Activated CD4-positive, alpha-beta T cell treated with anti-CD3 and anti-CD28 coated beads, Interleukin-2, amount 50 U/mL, for 24 hours (primary cell): ENCODE measurements around the gene NEB.
"Not testable (repeated sequence)": the region's sequence is repeated elsewhere in the genome, so short reads cannot be mapped to it uniquely, and the experiment has no call there.

Experiments
- DNase-seq, 2 donors: peaks; one replicate each; pipeline ENCODE4 v3.0.0-alpha.2; 2020; ENCODE audit warnings: low read depth in 1 of 2, low spot score in 1 of 2

Gene NEB

DNA sequence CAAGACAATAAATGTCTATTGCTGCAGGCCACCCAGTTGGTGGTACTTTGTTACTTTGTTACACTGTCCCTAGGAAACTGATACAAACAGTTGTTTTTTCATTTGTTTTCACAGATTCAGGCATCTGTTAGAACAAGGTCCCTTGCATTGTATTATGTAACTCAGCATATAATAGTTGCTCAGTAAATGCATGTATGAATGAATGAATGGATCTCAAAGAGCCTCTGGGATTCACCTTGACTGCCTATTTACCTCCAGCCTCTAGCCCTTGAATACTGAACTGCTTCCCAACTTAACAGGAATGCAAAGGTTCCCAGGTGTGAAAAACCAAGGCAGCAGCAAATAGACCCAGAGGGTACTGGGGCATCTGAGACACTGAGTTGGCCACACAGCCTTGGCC is 27.4 kb upstream of the NEB start:
- no peak for DNase-seq

DNA sequence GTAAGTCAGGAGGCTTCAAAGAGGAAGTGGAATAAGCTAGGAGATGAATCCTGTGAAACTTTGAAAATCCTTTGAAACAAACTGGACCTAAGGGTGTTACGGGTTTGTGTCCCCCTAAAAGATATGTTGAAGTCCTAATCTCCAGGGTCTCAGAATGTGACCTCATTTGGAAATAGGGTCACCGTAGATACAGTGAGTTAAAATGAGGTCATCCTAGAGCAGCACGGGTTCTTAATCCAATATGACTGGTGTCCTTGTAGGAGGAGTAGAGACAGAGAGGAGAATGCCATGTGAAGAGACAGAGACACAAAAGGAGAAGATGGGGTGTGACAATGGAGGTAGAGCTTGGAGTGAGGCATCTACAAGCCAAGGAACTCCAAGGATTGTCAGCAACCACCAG is 26.9 kb upstream of the NEB start:
- DNase-seq, result no peak

- DNase-seq, result no peak
These were observed 25.9 kb upstream of the NEB start for GRCh38 chr2:151760139-151760650.

- no peak for DNase-seq
These were observed 24.5 kb upstream of the NEB start for GRCh38 chr2:151758744-151759143.

GRCh38 chr2:151757861-151758260 is 23.6 kb upstream of the NEB start:
- no peak for DNase-seq

- no peak for DNase-seq
These were observed 22.5 kb upstream of the NEB start for GRCh38 chr2:151756820-151757219.

DNA sequence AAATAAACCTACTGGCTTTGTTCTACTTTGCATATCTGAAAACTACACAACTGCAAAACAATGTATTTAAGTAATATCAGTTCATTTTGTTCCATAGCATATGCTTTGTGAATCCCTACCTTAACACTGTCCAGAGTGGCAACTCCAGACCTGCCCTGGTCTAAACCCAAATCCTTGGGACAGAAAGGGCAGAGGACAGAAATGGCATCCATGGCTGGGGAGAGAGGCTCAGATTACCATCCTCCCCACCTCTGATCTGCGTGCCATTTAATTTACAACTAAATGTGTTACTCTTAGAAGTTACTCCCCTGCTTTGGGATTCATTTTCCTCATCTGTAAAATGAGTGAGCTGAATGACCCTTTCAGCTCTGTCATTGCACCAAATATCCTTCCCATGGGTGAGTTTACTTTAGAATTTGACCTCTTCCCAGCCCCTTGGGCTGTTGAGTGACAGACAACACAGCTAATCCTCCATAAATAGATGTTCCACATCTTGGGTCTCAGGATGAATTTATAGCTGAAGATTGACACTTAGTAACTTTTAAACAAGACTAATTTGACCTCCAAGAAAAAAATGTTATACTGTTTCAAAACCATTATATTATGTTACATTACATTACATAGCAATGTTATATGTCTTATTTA is 20.1 kb upstream of the NEB start:
- no peak for DNase-seq

DNA sequence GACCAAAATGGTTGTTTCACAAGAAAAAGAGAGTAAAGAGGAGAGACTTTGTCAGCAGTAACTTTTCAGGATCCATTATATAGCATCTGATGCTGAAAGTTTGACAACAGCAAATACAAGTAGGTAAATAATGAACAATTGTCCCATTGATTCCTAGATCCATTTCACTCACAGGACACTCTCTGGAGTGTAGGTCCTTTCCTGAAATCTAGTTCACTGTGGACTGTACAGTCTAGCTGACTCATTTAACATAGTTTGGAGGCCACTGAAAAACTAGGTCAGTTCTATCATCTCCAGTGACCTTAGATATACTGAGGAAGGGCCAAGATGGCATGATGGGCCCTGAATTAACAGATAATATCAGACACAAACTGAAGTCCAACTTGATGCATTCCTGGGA is 19.3 kb upstream of the NEB start:
- no peak for DNase-seq

DNA sequence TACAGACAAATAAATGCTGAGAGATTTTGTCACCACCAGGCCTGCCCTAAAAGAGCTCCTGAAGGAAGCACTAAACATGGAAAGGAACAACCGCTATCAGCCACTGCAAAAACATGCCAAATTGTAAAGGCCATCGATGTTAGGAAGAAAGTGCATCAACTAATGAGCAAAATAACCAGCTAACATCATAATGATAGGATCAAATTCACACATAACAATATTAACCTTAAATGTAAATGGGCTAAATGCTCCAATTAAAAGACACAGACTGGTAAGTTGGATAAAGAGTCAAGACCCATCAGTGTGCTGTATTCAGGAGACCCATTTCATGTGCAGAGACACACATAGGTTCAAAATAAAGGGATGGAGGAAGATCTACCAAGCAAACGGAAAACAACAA is 11.0 kb upstream of the NEB start:
- not testable (repeated sequence) for DNase-seq

DNA sequence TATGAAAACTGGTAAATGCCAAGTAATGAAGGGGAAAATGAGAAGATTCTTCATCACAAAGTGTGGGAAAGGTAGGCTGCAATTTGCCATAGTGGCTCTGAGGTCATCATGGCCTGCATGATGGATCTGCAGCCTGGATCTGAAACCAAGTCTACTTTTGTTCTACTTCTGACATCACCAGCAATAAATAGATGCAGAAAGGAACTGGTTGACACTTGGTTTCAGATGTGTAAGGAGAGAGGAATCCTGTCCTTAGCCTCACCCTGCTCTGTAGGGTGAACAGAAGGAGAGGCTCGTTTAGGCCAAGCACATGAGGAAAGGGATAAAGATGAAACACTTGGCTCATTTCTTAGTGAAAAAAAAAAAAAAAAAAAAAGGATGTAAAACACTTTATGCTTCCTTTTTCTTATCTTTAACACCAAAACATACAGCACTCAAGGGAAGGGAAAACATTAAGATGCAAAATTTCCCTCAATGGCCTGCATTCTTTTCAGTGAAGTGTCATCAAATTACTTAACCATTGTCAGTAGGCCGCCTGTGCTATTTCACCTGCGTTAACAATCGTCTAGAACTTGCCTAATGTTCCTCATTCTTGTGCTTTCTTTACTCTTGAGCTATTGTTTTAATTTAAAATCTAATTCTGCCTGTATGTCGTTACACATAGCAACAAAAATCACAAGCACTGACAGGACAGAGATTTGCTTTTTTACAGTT is 3.9 kb downstream of the NEB start:
- no peak for DNase-seq

DNA sequence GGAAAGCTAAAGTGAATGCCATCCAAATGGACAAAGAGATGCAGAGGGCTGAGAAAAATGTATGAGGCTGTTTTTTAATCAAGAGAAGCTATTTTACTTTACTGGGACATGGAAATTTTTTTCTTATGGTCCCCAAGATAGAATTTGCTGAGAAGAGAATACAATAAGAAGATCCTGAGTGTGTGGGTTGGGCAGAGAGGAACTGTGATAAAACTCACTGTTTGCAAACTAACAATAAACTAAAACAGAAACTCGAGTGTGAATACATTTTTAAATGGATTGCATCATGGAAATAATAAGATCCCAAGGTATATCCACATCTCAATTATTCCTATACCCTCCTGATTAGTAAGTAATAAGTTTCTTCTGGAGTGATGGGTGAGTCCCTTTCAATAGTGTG is 4.4 kb downstream of the NEB start:
- DNase-seq, result no peak

DNA sequence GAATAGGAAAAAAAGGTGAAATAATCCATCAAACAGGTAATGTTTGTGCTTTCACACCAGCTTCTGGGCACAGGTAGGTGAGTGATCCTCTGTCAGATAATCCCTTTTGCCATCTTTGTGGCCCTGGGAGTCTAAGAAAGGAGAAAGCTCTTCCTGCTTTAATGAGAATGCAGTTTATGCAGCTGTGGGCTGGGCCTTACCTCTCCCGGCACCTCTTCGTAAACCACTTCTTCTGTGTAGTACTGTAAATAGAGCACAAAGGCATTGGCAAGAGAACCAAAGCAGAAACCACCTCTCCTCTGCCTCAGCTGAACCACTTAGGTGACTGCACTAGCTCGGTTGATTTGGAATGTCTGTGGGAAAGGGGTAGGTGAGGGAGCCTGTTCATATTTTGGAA is 4.9 kb downstream of the NEB start:
- DNase-seq, result no peak

- no peak for DNase-seq
These were observed 5.4 kb downstream of the NEB start for GRCh38 chr2:151728804-151729414.

GRCh38 chr2:151727593-151728552 is 6.4 kb downstream of the NEB start:
- no peak for DNase-seq

GRCh38 chr2:151721161-151721560 is 13.1 kb downstream of the NEB start:
- DNase-seq, result no peak

DNA sequence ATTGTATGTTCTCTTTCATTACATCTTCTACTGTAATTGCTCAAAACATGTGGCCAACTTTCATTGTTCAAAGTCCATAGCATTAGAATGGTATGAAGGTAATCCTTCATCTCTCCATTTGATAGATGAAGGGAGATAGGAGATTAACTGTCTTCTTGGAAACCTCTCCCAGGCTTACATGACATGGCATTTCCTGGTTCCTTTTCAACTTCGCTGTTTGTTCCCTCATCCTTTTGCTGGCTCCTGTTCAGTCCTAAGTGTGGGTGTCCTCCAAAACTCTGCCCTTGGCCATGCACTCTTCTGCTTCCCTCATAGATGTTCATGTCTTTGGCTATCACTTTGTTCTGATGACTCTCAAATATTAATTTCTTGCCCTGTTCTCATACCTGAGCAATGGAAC is 13.8 kb downstream of the NEB start:
- DNase-seq, result no peak

DNA sequence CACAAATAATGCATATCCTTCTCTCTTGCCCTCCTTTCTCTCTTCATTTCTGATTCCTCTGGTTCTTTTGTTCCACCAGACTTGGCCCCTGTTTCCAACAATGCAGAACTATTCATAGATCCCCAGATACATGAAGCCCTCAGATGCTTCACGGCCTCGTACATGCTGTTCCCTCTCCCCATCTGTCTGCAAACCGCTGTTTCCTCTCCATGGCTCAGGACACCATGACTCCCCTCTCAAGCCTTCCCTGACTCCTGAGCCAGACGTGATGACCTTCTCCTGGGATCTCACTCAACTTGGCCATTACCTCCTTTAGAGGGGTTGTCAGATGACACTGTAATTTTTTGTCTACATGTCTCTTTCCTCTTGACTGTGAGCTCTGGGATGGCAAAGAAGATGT is 15.5 kb downstream of the NEB start:
- no peak for DNase-seq

- no peak for DNase-seq
These were observed 16.0 kb downstream of the NEB start for GRCh38 chr2:151718247-151718646.

- no peak for DNase-seq
These were observed 17.6 kb downstream of the NEB start for GRCh38 chr2:151716721-151717120.

GRCh38 chr2:151713291-151713903 is 20.9 kb downstream of the NEB start:
- DNase-seq, result no peak

DNA sequence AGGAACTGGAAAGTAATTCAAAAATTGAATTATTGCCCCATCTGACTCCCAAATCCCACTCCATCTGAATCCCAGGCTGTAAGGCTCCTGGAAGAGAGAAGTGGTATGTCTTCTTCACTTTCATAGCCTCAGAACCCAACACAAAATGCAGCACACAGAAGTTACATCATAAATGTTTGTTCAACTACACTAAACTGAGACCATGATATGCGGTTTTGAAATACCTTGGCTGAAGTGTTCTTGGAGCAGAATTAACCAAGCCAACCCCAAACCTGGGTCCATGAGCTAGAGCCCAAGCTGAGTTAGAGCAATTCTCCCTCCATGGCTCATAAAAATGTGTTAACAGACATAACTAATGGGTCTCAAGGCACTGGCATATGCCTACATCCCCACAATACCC is 23.3 kb downstream of the NEB start:
- DNase-seq, result no peak
